GM23338 (cell line): ENCODE data around the gene GDI2. TPM values are rescaled to one million over a fixed set of nuclear protein-coding genes. Genes with fewer than 3 reads are reported as not detected.
A peak's percentile ranks its signal among the peaks of the same experiment; 100 is the strongest.

Source experiments
- ATAC-seq: fragments of 200-7000 bp; cut with Tn5 transposase; 3 replicates; pipeline ENCODE4 v1.9.1; 2020
- DNase-seq: peaks from one replicate; pipeline ENCODE4 v3.0.0-alpha.2; 2015; ENCODE audit warnings: low spot score
- H2AFZ ChIP-seq: fragments of 200-600 bp; sonication (generic); 2 replicates; pipeline ENCODE4 v1.8.0; 2016; ENCODE audit warnings: antibody characterized with exemption, mild to moderate bottlenecking, moderate library complexity
- H3F3A ChIP-seq: fragments of 200-600 bp; sonication (generic); replicated peaks from 2 replicates; pipeline ENCODE4 v1.8.0; 2017; ENCODE audit warnings: antibody characterized with exemption, mixed run types, low read depth
- H3K27ac ChIP-seq: fragments of 200-600 bp; sonication (generic); 2 replicates; pipeline ENCODE4 v1.6.1; 2016; ENCODE audit warnings: low read depth
- H3K27me3 ChIP-seq: fragments of 200-600 bp; sonication (generic); 2 replicates; pipeline ENCODE4 v1.8.0; 2016; ENCODE audit warnings: mild to moderate bottlenecking, mixed run types, moderate library complexity; ENCODE audit not compliant: insufficient read depth
- H3K36me3 ChIP-seq: fragments of 200-600 bp; sonication (generic); 2 replicates; pipeline ENCODE4 v1.8.0; 2016; ENCODE audit warnings: mild to moderate bottlenecking; ENCODE audit not compliant: insufficient read depth
- H3K4me1 ChIP-seq: fragments of 200-600 bp; sonication (generic); 2 replicates; pipeline ENCODE4 v1.8.0; 2016; ENCODE audit warnings: mild to moderate bottlenecking, moderate library complexity; ENCODE audit not compliant: insufficient read depth
- H3K4me2 ChIP-seq: fragments of 200-600 bp; sonication (generic); 2 replicates; pipeline ENCODE4 v1.7.1; 2017; ENCODE audit warnings: mixed run types
- H3K4me3 ChIP-seq: fragments of 200-600 bp; sonication (generic); 2 replicates; pipeline ENCODE4 v1.6.1; 2016; ENCODE audit warnings: mixed run types
- H3K79me2 ChIP-seq: fragments of 200-600 bp; sonication (generic); replicated peaks from 2 replicates; pipeline ENCODE4 v1.8.0; 2017; ENCODE audit warnings: mild to moderate bottlenecking; ENCODE audit not compliant: insufficient read depth
- H3K9me2 ChIP-seq: fragments of 200-600 bp; sonication (generic); 2 replicates; pipeline ENCODE4 v1.8.0; 2017; ENCODE audit not compliant: insufficient read depth
- H4K20me1 ChIP-seq: fragments of 200-600 bp; sonication (generic); replicated peaks from 2 replicates; pipeline ENCODE4 v1.8.0; 2017; ENCODE audit warnings: mild to moderate bottlenecking; ENCODE audit not compliant: insufficient read depth
- H3K27ac Mint-ChIP-seq: 2 replicates; pipeline ENCODE4 v1.8.0; 2020; ENCODE audit warnings: inconsistent platforms, mild to moderate bottlenecking, moderate library complexity, mixed read lengths
- H3K27me3 Mint-ChIP-seq: 3 replicates; pipeline ENCODE4 v1.8.0; 2022; ENCODE audit warnings: low read depth, mild to moderate bottlenecking, moderate library complexity, mixed read lengths, inconsistent platforms; ENCODE audit not compliant: insufficient read depth, poor library complexity
- H3K36me3 Mint-ChIP-seq: 3 replicates; pipeline ENCODE4 v1.8.0; 2021; ENCODE audit warnings: low read depth, mild to moderate bottlenecking, inconsistent platforms, moderate library complexity, mixed read lengths
- H3K4me1 Mint-ChIP-seq: 3 replicates; pipeline ENCODE4 v1.8.0; 2020; ENCODE audit warnings: mild to moderate bottlenecking, inconsistent platforms, mixed read lengths
- H3K4me3 Mint-ChIP-seq: 3 replicates; pipeline ENCODE4 v1.8.0; 2021; ENCODE audit warnings: moderate library complexity, mild to moderate bottlenecking, inconsistent platforms, mixed read lengths
- H3K9me3 Mint-ChIP-seq: 3 replicates; pipeline ENCODE4 v1.8.0; 2020; ENCODE audit warnings: moderate library complexity, mild to moderate bottlenecking, inconsistent platforms, mixed read lengths
- CREB1 ChIP-seq: fragments of 250-450 bp; sonication (Bioruptor Pico); IDR thresholded peaks from 2 replicates; pipeline ENCODE4 v1.5.0; 2020; ENCODE audit warnings: low read depth, mild to moderate bottlenecking, moderate library complexity
- EZH2 ChIP-seq: fragments of 200-600 bp; sonication (generic); IDR thresholded peaks from one replicate; pipeline ENCODE4 v1.8.0; 2017; ENCODE audit warnings: antibody characterized with exemption, mild to moderate bottlenecking, low read depth; ENCODE audit not compliant: unreplicated experiment
- EZH2phosphoT487 ChIP-seq: fragments of 200-600 bp; sonication (generic); IDR thresholded peaks from one replicate; pipeline ENCODE4 v1.8.1; 2018; ENCODE audit warnings: antibody characterized with exemption; ENCODE audit not compliant: unreplicated experiment
- JUNB ChIP-seq: IDR thresholded peaks from one replicate; pipeline ENCODE4 v1.6.1; 2016; ENCODE audit warnings: antibody characterized with exemption; ENCODE audit not compliant: unreplicated experiment
- NANOG ChIP-seq: IDR thresholded peaks from 2 replicates; pipeline ENCODE4 v1.6.1; 2016; ENCODE audit warnings: antibody characterized with exemption, borderline replicate concordance
- POLR2AphosphoS5 ChIP-seq: IDR thresholded peaks from 2 replicates; pipeline ENCODE4 v1.6.1; 2016; ENCODE audit warnings: antibody characterized with exemption, low read depth
- STAT1 ChIP-seq: IDR thresholded peaks from one replicate; pipeline ENCODE4 v1.6.1; 2016; ENCODE audit warnings: antibody characterized with exemption; ENCODE audit not compliant: unreplicated experiment
- ZNF114 ChIP-seq: fragments of 250-450 bp; sonication (Bioruptor Pico); IDR thresholded peaks from 2 replicates; pipeline ENCODE4 v1.5.0; 2020; ENCODE audit warnings: mild to moderate bottlenecking, moderate library complexity
- ZNF331 ChIP-seq: fragments of 250-450 bp; sonication (Bioruptor Pico); IDR thresholded peaks from 2 replicates; pipeline ENCODE4 v1.5.0; 2020; ENCODE audit warnings: low read depth, mild to moderate bottlenecking, moderate library complexity
- polyA plus RNA-seq: library from polyadenylated mRNA; unstranded; fragments of >200 nt; fragmentation: Nextera tagmentation; extraction: Ambion mirVana; gene quantifications from 2 replicates; pipeline ENCODE4 v1.2.1, GENCODE V29; 2016
- total RNA-seq: library from RNA; depleted of rRNA; stranded (reverse); fragments of >200 nt; shearing (Covaris generic); gene quantifications from 2 replicates; pipeline ENCODE4 v1.2.3, GENCODE V29; 2014
- TF ChIP-seq, protein P1 (sequence below): IDR thresholded peaks from one replicate; pipeline ENCODE4 v1.6.1; 2018; ENCODE audit warnings: antibody characterized with exemption; ENCODE audit not compliant: unreplicated experiment
- TF ChIP-seq, protein P2 (sequence below), 2 experiments: fragments of 200-600 bp in 1 of 2; sonication (generic) in 1 of 2; conservative IDR thresholded peaks; 2 replicates each; pipeline versions ENCODE4 v1.5.1 to v1.6.1; 2016 to 2017; ENCODE audit warnings: antibody characterized with exemption in 2 of 2, low read depth in 2 of 2, mild to moderate bottlenecking in 2 of 2, moderate library complexity in 1 of 2
- TF ChIP-seq, protein P3 (sequence below): fragments of 250-450 bp; sonication (Bioruptor Pico); IDR thresholded peaks from 2 replicates; pipeline ENCODE4 v1.5.0; 2020; ENCODE audit warnings: mild to moderate bottlenecking, moderate library complexity
- TF ChIP-seq, protein P4 (sequence below): IDR thresholded peaks from 2 replicates; pipeline ENCODE4 v1.6.1; 2016; ENCODE audit warnings: antibody characterized with exemption

Gene GDI2
- total and polyA plus RNA-seq, 2 experiments from 2014 or later: 269 to 505 TPM

DNA sequence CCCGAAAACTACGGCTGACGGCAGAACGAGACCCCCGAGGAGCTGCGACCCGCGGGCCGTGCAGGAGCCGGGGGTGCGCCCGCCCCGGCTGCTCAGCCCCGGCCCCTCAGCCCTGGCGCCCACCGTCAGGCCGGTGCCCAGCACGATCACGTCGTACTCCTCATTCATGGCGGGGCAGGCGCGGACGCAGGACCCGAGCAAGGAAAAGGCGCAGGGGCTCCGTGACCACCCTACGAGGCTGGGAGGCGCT, 218 bp downstream of the GDI2 start:
- ATAC-seq (peak; percentile 56), DNase-seq (no peak)
- Mint-ChIP-seq H3K4me3 (peak overlapping the region; percentile 90), H3K4me1 (peaks cover 28% of the 10 kb centered on the region), H3K36me3 (peaks cover 22% of the 10 kb centered on the region), H3K9me3 (no peaks in the 10 kb centered on the region), H3K27me3 (peaks cover 6% of the 10 kb centered on the region), H3K27ac (peak overlapping the region; percentile 97)
- no peaks in the 10 kb centered on the region; the same call in 1 of the 2 replicates for H3K9me2 ChIP-seq
- H3K79me2 ChIP-seq: peaks cover 59% of the 10 kb centered on the region
- no peaks in the 10 kb centered on the region for H3K36me3 ChIP-seq
- H3K4me1 ChIP-seq: peaks cover 25% of the 10 kb centered on the region
- H3K27me3 ChIP-seq: no peaks in the 10 kb centered on the region
- peaks cover 36% of the 10 kb centered on the region for H4K20me1 ChIP-seq
- TF ChIP-seq, protein P1, sequence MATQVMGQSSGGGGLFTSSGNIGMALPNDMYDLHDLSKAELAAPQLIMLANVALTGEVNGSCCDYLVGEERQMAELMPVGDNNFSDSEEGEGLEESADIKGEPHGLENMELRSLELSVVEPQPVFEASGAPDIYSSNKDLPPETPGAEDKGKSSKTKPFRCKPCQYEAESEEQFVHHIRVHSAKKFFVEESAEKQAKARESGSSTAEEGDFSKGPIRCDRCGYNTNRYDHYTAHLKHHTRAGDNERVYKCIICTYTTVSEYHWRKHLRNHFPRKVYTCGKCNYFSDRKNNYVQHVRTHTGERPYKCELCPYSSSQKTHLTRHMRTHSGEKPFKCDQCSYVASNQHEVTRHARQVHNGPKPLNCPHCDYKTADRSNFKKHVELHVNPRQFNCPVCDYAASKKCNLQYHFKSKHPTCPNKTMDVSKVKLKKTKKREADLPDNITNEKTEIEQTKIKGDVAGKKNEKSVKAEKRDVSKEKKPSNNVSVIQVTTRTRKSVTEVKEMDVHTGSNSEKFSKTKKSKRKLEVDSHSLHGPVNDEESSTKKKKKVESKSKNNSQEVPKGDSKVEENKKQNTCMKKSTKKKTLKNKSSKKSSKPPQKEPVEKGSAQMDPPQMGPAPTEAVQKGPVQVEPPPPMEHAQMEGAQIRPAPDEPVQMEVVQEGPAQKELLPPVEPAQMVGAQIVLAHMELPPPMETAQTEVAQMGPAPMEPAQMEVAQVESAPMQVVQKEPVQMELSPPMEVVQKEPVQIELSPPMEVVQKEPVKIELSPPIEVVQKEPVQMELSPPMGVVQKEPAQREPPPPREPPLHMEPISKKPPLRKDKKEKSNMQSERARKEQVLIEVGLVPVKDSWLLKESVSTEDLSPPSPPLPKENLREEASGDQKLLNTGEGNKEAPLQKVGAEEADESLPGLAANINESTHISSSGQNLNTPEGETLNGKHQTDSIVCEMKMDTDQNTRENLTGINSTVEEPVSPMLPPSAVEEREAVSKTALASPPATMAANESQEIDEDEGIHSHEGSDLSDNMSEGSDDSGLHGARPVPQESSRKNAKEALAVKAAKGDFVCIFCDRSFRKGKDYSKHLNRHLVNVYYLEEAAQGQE: no peak
- TF ChIP-seq, protein P2, sequence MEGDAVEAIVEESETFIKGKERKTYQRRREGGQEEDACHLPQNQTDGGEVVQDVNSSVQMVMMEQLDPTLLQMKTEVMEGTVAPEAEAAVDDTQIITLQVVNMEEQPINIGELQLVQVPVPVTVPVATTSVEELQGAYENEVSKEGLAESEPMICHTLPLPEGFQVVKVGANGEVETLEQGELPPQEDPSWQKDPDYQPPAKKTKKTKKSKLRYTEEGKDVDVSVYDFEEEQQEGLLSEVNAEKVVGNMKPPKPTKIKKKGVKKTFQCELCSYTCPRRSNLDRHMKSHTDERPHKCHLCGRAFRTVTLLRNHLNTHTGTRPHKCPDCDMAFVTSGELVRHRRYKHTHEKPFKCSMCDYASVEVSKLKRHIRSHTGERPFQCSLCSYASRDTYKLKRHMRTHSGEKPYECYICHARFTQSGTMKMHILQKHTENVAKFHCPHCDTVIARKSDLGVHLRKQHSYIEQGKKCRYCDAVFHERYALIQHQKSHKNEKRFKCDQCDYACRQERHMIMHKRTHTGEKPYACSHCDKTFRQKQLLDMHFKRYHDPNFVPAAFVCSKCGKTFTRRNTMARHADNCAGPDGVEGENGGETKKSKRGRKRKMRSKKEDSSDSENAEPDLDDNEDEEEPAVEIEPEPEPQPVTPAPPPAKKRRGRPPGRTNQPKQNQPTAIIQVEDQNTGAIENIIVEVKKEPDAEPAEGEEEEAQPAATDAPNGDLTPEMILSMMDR (conservative IDR thresholded peaks at IDR 0.05; ENCODE audit: low read depth in 2 of 2): no peak
- TF ChIP-seq NANOG (no peak), POLR2AphosphoS5 (no peak), JUNB (no peak), STAT1 (no peak), CREB1 (no peak), EZH2phosphoT487 (no peak), ZNF331 (CRISPR knock-in tag) (no peak), ZNF114 (CRISPR knock-in tag) (no peak), EZH2 (no peak)
- TF ChIP-seq, protein P3, sequence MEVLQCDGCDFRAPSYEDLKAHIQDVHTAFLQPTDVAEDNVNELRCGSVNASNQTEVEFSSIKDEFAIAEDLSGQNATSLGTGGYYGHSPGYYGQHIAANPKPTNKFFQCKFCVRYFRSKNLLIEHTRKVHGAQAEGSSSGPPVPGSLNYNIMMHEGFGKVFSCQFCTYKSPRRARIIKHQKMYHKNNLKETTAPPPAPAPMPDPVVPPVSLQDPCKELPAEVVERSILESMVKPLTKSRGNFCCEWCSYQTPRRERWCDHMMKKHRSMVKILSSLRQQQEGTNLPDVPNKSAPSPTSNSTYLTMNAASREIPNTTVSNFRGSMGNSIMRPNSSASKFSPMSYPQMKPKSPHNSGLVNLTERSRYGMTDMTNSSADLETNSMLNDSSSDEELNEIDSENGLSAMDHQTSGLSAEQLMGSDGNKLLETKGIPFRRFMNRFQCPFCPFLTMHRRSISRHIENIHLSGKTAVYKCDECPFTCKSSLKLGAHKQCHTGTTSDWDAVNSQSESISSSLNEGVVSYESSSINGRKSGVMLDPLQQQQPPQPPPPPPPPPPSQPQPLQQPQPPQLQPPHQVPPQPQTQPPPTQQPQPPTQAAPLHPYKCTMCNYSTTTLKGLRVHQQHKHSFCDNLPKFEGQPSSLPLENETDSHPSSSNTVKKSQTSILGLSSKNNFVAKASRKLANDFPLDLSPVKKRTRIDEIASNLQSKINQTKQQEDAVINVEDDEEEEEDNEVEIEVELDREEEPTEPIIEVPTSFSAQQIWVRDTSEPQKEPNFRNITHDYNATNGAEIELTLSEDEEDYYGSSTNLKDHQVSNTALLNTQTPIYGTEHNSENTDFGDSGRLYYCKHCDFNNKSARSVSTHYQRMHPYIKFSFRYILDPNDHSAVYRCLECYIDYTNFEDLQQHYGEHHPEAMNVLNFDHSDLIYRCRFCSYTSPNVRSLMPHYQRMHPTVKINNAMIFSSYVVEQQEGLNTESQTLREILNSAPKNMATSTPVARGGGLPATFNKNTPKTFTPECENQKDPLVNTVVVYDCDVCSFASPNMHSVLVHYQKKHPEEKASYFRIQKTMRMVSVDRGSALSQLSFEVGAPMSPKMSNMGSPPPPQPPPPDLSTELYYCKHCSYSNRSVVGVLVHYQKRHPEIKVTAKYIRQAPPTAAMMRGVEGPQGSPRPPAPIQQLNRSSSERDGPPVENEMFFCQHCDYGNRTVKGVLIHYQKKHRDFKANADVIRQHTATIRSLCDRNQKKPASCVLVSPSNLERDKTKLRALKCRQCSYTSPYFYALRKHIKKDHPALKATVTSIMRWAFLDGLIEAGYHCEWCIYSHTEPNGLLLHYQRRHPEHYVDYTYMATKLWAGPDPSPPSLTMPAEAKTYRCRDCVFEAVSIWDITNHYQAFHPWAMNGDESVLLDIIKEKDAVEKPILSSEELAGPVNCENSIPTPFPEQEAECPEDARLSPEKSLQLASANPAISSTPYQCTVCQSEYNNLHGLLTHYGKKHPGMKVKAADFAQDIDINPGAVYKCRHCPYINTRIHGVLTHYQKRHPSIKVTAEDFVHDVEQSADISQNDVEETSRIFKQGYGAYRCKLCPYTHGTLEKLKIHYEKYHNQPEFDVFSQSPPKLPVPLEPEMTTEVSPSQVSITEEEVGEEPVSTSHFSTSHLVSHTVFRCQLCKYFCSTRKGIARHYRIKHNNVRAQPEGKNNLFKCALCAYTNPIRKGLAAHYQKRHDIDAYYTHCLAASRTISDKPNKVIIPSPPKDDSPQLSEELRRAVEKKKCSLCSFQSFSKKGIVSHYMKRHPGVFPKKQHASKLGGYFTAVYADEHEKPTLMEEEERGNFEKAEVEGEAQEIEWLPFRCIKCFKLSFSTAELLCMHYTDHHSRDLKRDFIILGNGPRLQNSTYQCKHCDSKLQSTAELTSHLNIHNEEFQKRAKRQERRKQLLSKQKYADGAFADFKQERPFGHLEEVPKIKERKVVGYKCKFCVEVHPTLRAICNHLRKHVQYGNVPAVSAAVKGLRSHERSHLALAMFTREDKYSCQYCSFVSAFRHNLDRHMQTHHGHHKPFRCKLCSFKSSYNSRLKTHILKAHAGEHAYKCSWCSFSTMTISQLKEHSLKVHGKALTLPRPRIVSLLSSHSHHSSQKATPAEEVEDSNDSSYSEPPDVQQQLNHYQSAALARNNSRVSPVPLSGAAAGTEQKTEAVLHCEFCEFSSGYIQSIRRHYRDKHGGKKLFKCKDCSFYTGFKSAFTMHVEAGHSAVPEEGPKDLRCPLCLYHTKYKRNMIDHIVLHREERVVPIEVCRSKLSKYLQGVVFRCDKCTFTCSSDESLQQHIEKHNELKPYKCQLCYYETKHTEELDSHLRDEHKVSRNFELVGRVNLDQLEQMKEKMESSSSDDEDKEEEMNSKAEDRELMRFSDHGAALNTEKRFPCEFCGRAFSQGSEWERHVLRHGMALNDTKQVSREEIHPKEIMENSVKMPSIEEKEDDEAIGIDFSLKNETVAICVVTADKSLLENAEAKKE (CRISPR knock-in tag): no peak
- TF ChIP-seq, protein P4, sequence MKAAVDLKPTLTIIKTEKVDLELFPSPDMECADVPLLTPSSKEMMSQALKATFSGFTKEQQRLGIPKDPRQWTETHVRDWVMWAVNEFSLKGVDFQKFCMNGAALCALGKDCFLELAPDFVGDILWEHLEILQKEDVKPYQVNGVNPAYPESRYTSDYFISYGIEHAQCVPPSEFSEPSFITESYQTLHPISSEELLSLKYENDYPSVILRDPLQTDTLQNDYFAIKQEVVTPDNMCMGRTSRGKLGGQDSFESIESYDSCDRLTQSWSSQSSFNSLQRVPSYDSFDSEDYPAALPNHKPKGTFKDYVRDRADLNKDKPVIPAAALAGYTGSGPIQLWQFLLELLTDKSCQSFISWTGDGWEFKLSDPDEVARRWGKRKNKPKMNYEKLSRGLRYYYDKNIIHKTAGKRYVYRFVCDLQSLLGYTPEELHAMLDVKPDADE: no peak
- no peaks in the 10 kb centered on the region for H3F3A ChIP-seq
- peak overlapping the region; percentile 73 for H3K4me3 ChIP-seq
- peak overlapping the region; percentile 72; the same call in 1 of the 2 replicates for H2AFZ ChIP-seq
- H3K27ac ChIP-seq: peak overlapping the region; percentile 99
- peak overlapping the region; percentile 87 for H3K4me2 ChIP-seq
